Measurements from ENCODE around the gene FAM3C.

The FAM3C gene

DNA sequence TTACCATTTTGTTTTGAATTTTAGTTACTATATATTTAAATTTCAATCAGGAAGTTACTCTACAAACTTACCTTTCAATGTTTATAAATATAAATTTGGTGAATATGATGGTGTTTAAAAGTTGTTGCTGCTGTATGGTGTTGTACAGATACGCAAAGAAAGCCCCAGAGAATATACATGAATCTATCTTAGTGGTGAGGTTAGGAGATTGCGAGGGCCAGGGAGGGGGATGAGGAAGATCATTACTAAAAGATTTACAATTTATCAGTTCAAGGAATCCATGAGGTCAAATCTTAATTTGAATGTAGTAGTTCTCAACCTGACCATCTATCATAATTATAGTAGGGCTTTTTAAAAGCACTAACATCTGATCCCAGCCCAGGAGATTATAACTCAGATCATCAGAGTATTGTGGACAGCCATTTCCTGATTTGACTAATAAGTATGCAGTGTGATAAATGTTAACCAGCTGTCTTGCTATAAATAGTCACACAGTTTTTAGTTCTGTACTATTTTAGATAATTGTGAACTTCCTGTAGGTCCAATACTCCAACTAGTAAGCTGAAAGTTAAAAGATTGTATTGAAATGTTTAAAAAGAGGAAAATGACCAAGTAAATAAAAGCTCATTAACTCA, 23.6 kb downstream of the FAM3C start:
- H3K27me3 ChIP-seq (ENCODE audit: insufficient read depth, low read length) = no peaks in the 10 kb centered on the region
- H3K4me1 ChIP-seq (ENCODE audit: insufficient read depth, low read length) = peaks cover 3% of the 10 kb centered on the region; the same call in 1 of the 2 replicates
- no peak overlapping the region for H3K9ac ChIP-seq (ENCODE audit: low read depth, low read length)
- no peaks in the 10 kb centered on the region for H3K9me3 ChIP-seq (ENCODE audit: insufficient read depth, low read depth, low read length)
- peaks cover 78% of the 10 kb centered on the region for H3K36me3 ChIP-seq (ENCODE audit: insufficient read depth, low read depth, low read length)
- H3K27ac ChIP-seq (ENCODE audit: low read length) = no peak overlapping the region
- no peak overlapping the region for H3K4me3 ChIP-seq (ENCODE audit: low read length)

DNA sequence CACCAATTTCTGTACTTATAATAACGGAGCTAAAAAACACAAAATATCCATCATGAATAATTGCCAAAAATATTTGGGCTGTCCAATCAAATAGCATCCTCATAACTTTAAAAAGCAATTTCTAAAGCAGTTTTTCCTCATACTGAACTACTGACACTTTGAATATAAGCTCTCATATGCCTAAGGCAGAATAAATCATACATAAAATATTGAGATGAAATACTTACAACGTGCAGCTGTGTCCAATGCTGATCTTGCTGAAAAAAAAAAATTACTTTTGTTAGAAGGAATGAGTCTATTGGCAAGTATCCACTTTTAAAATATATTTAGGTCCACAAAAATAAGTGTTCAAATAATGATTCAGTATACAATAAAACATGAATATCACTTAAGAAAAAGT, 24.2 kb downstream of the FAM3C start:
- Histone ChIP-seq H3K4me3 (ENCODE audit: low read length) (no peak overlapping the region), H3K9ac (ENCODE audit: low read depth, low read length) (no peak overlapping the region), H3K9me3 (ENCODE audit: insufficient read depth, low read depth, low read length) (no peaks in the 10 kb centered on the region), H3K27me3 (ENCODE audit: insufficient read depth, low read length) (no peaks in the 10 kb centered on the region), H3K36me3 (ENCODE audit: insufficient read depth, low read depth, low read length) (peaks cover 78% of the 10 kb centered on the region), H3K27ac (ENCODE audit: low read length) (no peak overlapping the region), H3K4me1 (ENCODE audit: insufficient read depth, low read length) (peaks cover 6% of the 10 kb centered on the region; the same call in 1 of the 2 replicates)

DNA sequence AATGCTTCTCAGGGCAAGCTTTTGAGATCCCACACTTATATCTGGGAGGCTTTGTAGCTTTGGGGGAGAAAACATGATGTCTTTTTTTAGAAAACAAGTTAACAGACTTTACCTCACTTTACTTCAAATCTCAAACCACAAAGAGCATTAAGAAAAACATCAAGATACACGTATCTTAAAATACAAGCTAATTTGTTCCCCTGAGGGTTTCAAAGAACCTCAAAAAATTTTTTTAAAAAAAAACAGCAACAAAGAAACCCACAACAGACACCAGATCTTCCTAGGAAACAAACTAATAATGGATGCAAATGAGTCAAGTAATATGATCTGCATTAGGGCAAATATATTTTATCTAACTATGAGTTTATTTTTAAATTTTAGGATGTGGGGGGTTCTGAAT, 24.7 kb downstream of the FAM3C start:
- Histone ChIP-seq H3K4me3 (ENCODE audit: low read length) (no peak overlapping the region), H3K9ac (ENCODE audit: low read depth, low read length) (no peak overlapping the region), H3K36me3 (ENCODE audit: insufficient read depth, low read depth, low read length) (peaks cover 78% of the 10 kb centered on the region), H3K27ac (ENCODE audit: low read length) (no peak overlapping the region), H3K4me1 (ENCODE audit: insufficient read depth, low read length) (peaks cover 6% of the 10 kb centered on the region; the same call in 1 of the 2 replicates), H3K9me3 (ENCODE audit: insufficient read depth, low read depth, low read length) (no peaks in the 10 kb centered on the region), H3K27me3 (ENCODE audit: insufficient read depth, low read length) (no peaks in the 10 kb centered on the region)

DNA sequence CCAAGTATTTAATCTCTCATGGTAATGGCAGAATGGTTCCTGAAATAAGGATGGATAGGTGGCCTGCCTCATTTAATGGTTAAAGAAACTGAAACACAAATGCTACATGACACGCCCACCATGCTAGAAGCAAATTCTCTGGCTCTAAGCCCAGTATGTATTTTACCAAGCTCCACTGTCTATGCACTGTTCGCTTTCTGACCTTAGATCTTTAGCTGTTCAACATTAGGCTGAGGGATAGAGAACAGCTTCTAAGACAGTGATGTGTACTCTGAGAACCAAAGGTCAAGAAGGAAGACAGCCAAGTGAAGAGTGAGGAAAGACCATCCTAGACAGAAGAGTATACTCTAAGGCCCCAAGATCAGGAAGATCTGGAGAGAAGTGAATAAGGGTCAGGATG, 26.6 kb downstream of the FAM3C start:
- H3K36me3 ChIP-seq (ENCODE audit: insufficient read depth, low read depth, low read length) = peaks cover 66% of the 10 kb centered on the region
- no peak overlapping the region for H3K9ac ChIP-seq (ENCODE audit: low read depth, low read length)
- H3K27ac ChIP-seq (ENCODE audit: low read length) = no peak overlapping the region
- no peaks in the 10 kb centered on the region for H3K27me3 ChIP-seq (ENCODE audit: insufficient read depth, low read length)
- no peaks in the 10 kb centered on the region for H3K9me3 ChIP-seq (ENCODE audit: insufficient read depth, low read depth, low read length)
- no peak overlapping the region for H3K4me3 ChIP-seq (ENCODE audit: low read length)
- H3K4me1 ChIP-seq (ENCODE audit: insufficient read depth, low read length) = peaks cover 9% of the 10 kb centered on the region; the same call in 1 of the 2 replicates

DNA sequence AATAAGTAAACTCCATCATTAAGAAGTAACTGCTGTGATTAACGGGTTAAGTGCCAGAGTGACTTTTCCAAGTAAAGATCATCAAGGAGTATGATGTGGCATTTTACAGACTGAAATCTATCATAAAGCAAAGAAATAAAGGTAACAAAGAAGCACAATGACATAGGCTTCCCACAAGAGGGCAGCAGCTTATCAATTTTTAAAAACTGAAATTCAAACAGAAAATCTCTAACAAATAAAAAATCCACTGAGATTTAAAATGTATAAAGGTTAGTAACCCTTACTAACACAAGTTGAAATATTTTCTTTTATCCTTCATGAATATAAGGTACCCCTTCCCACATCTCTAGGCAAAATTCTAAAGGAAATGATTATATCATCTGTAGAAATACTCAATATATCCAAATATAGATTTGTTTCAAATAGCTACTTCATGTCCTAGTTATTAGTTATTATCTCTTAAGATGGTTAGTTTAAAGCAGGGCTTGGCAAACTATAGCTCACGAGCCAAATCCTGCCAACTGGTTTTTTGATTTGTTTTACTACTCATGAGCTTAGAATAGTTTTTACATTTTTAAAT, 29.2 kb downstream of the FAM3C start:
- no peak overlapping the region for H3K27ac ChIP-seq (ENCODE audit: low read length)
- no peaks in the 10 kb centered on the region for H3K9me3 ChIP-seq (ENCODE audit: insufficient read depth, low read depth, low read length)
- no peaks in the 10 kb centered on the region for H3K27me3 ChIP-seq (ENCODE audit: insufficient read depth, low read length)
- no peak overlapping the region for H3K9ac ChIP-seq (ENCODE audit: low read depth, low read length)
- peaks cover 73% of the 10 kb centered on the region for H3K36me3 ChIP-seq (ENCODE audit: insufficient read depth, low read depth, low read length)
- H3K4me3 ChIP-seq (ENCODE audit: low read length) = no peak overlapping the region
- peaks cover 10% of the 10 kb centered on the region; the same call in 1 of the 2 replicates for H3K4me1 ChIP-seq (ENCODE audit: insufficient read depth, low read length)

DNA sequence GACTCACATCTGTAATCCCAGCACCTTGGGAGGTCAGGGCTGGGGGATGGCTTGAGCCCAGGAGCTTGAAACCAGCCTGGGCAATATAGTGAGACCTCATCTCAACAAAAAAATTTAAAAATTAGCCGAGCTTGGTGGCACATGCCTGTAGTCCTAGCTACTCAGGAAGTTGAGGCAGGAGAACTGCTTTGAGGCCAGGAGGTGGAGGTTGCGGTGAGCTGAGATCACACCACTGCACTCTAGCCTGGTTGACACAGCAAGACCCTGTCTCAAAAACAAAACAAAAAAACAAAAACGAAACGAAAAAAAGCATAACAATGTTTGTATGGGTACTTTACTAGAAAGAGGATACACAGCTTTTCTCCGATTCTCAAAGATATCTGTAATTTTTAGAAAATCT, 35.5 kb downstream of the FAM3C start:
- H3K4me1 ChIP-seq (ENCODE audit: insufficient read depth, low read length) = peaks cover 11% of the 10 kb centered on the region; the same call in 1 of the 2 replicates
- no peaks in the 10 kb centered on the region for H3K9me3 ChIP-seq (ENCODE audit: insufficient read depth, low read depth, low read length)
- no peak overlapping the region for H3K4me3 ChIP-seq (ENCODE audit: low read length)
- no peaks in the 10 kb centered on the region for H3K27me3 ChIP-seq (ENCODE audit: insufficient read depth, low read length)
- no peak overlapping the region for H3K9ac ChIP-seq (ENCODE audit: low read depth, low read length)
- H3K27ac ChIP-seq (ENCODE audit: low read length) = no peak overlapping the region
- peaks cover 69% of the 10 kb centered on the region for H3K36me3 ChIP-seq (ENCODE audit: insufficient read depth, low read depth, low read length)

DNA sequence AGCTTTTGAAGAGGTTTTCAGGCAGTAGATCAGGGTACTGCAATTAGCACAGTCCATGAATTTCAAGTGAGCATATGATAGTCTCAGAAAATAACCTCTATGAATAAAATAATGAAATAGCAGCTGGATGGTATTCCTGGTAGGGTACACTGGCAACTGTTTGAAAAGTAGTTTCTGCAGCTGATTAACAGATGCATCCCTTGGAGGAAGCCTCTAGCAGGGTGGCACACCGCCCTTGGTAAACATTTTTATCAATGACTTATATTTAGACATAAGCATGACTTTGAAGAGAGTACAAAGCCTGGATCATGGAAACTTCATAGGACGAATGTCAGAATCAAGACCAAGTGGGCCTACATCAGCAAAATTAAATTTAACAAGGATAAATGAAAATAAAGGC, 40.5 kb downstream of the FAM3C start:
- Histone ChIP-seq H3K9me3 (ENCODE audit: insufficient read depth, low read depth, low read length) (no peaks in the 10 kb centered on the region), H3K9ac (ENCODE audit: low read depth, low read length) (no peak overlapping the region), H3K27ac (ENCODE audit: low read length) (no peak overlapping the region), H3K36me3 (ENCODE audit: insufficient read depth, low read depth, low read length) (peaks cover 76% of the 10 kb centered on the region), H3K27me3 (ENCODE audit: insufficient read depth, low read length) (no peaks in the 10 kb centered on the region), H3K4me1 (ENCODE audit: insufficient read depth, low read length) (peaks cover 7% of the 10 kb centered on the region; the same call in 1 of the 2 replicates), H3K4me3 (ENCODE audit: low read length) (no peak overlapping the region)

DNA sequence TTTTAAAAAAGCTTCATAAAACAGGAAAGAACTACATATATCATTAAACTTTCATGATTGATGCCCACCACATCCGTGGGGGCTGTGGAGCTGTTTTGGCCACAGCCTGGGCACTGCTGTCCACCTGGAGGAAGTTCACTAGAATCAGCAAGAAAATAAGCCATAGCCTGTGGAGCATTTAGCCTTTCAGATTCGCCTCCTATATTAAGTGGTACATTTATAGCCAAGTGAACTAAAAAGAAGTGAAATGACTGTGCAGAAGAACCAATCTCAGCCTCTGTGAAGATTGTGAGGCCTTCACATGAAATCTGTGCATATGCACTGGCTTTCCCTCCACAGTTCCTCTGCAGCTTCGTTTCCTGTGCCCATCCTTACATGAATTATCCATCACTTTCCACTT, 43.8 kb downstream of the FAM3C start:
- Histone ChIP-seq H3K27ac (ENCODE audit: low read length) (no peak overlapping the region), H3K36me3 (ENCODE audit: insufficient read depth, low read depth, low read length) (peaks cover 64% of the 10 kb centered on the region), H3K4me3 (ENCODE audit: low read length) (no peak overlapping the region), H3K27me3 (ENCODE audit: insufficient read depth, low read length) (no peaks in the 10 kb centered on the region), H3K9ac (ENCODE audit: low read depth, low read length) (no peak overlapping the region), H3K9me3 (ENCODE audit: insufficient read depth, low read depth, low read length) (no peaks in the 10 kb centered on the region), H3K4me1 (ENCODE audit: insufficient read depth, low read length) (no peaks in the 10 kb centered on the region)

DNA sequence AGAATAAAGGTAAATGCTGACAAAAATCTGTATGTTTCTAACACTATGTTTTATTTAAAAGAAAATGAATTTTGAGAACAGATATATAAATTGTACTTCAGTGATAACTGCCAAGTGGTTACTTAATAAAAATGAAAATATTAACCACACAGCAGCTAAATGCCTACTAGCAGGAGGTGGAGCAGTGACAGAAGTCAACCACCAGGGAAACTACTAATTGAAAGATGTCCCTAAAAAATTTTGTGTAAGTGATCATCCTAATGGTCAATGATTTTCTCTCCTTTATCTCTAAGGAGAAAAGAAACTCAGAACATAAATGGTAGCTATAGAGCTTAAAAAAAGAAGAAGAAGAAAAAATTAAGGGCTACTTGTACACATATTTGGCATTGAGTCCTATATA, 44.4 kb downstream of the FAM3C start:
- peaks cover 62% of the 10 kb centered on the region for H3K36me3 ChIP-seq (ENCODE audit: insufficient read depth, low read depth, low read length)
- H3K9ac ChIP-seq (ENCODE audit: low read depth, low read length) = no peak overlapping the region
- H3K27ac ChIP-seq (ENCODE audit: low read length) = no peak overlapping the region

DNA sequence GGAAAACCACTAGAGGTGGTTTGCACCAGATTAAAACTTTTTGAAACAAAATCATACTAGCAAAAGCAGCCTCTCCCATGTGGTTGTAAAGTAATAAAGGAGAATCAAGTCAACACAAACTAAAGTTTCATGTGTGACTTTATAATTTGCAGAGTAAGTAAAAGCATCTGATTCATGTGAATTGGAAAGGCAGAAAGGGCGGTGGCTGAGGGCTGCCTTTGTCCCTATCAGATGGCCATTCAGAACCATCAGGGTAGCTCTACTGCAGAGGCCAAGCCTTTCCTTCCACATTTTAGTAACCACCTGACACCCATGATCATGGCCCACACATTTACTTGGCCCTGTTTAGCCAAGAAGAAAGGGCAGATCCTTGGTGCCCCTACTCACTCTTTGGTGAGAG, 51.6 kb downstream of the FAM3C start:
- Histone ChIP-seq H3K36me3 (ENCODE audit: insufficient read depth, low read depth, low read length) (peaks cover 13% of the 10 kb centered on the region; the same call in 1 of the 2 replicates), H3K9ac (ENCODE audit: low read depth, low read length) (no peak overlapping the region), H3K27ac (ENCODE audit: low read length) (no peak overlapping the region), H3K27me3 (ENCODE audit: insufficient read depth, low read length) (no peaks in the 10 kb centered on the region), H3K4me3 (ENCODE audit: low read length) (no peak overlapping the region), H3K4me1 (ENCODE audit: insufficient read depth, low read length) (no peaks in the 10 kb centered on the region), H3K9me3 (ENCODE audit: insufficient read depth, low read depth, low read length) (no peaks in the 10 kb centered on the region)

More for the DNA sequence above, 44.4 kb downstream of the FAM3C start:
- Histone ChIP-seq H3K4me1 (ENCODE audit: insufficient read depth, low read length) (no peaks in the 10 kb centered on the region), H3K4me3 (ENCODE audit: low read length) (no peak overlapping the region), H3K27me3 (ENCODE audit: insufficient read depth, low read length) (no peaks in the 10 kb centered on the region), H3K9me3 (ENCODE audit: insufficient read depth, low read depth, low read length) (no peaks in the 10 kb centered on the region)

DNA sequence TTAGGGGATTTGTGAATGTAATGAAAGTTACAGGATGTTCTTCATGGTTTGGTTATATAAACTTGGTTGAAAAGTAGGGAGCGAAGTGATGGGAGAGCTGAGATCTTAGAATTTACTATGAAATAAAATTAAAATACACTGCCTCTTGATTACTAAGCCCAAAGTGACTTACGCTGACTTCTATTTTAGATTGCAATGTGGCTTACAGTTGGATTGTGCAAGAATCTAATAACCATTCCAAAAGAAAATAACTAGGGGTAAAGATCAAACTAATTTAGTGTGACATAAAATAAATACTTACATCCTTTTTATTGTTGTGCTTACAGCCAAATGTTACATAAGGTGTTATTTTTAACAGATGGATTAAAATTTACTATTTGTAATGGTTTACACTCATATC, 52.0 kb downstream of the FAM3C start:
- no peak overlapping the region for H3K4me3 ChIP-seq (ENCODE audit: low read length)
- H3K9ac ChIP-seq (ENCODE audit: low read depth, low read length) = no peak overlapping the region
- no peak overlapping the region for H3K27ac ChIP-seq (ENCODE audit: low read length)
- peaks cover 13% of the 10 kb centered on the region; the same call in 1 of the 2 replicates for H3K36me3 ChIP-seq (ENCODE audit: insufficient read depth, low read depth, low read length)
- no peaks in the 10 kb centered on the region for H3K9me3 ChIP-seq (ENCODE audit: insufficient read depth, low read depth, low read length)
- H3K27me3 ChIP-seq (ENCODE audit: insufficient read depth, low read length) = no peaks in the 10 kb centered on the region
- H3K4me1 ChIP-seq (ENCODE audit: insufficient read depth, low read length) = no peaks in the 10 kb centered on the region

DNA sequence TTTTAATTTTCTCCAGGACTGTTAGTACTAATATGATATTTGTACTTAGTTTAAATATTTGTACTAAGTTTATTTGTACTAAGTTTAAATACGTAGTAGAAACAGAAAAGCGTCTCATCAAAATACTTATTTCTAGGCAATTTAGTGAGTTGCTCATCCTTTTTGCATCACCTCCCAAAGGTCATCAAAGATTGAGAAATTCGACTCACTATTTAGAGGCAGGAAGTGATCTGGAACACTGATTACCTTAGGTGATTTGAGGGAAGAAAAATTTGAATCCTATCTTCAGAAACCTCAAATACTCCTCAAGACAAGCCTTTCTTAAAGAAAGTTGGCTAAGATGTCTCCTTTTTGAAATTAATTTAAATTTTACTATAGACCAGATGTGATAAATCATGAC, 52.8 kb downstream of the FAM3C start:
- no peak overlapping the region for H3K9ac ChIP-seq (ENCODE audit: low read depth, low read length)
- no peaks in the 10 kb centered on the region for H3K27me3 ChIP-seq (ENCODE audit: insufficient read depth, low read length)
- no peaks in the 10 kb centered on the region for H3K9me3 ChIP-seq (ENCODE audit: insufficient read depth, low read depth, low read length)
- no peak overlapping the region for H3K27ac ChIP-seq (ENCODE audit: low read length)
- no peaks in the 10 kb centered on the region for H3K4me1 ChIP-seq (ENCODE audit: insufficient read depth, low read length)
- H3K36me3 ChIP-seq (ENCODE audit: insufficient read depth, low read depth, low read length) = peaks cover 13% of the 10 kb centered on the region; the same call in 1 of the 2 replicates
- H3K4me3 ChIP-seq (ENCODE audit: low read length) = no peak overlapping the region

Data from iPS-20b (cell line).